Stimulated activated CD8-positive, alpha-beta memory T cell treated with anti-CD3 and anti-CD28 coated beads, Interleukin-4, amount 100 ng/mL, for 48 hours (primary cell): Measurements from ENCODE around the gene INPP5B.
"Not testable (repeated sequence)": the region's sequence is repeated elsewhere in the genome, so short reads cannot be mapped to it uniquely, and the experiment has no call there.

Experiments
- DNase-seq: peaks from one replicate; pipeline ENCODE4 v3.0.0-alpha.2; 2020

INPP5B gene

GRCh38 chr1:37947364-37947763, 511 bp upstream of the INPP5B start:
- no peak for DNase-seq

GRCh38 chr1:37945743-37946702, 830 bp downstream of the INPP5B start:
- DNase-seq = no peak

- no peak for DNase-seq
Measured at GRCh38 chr1:37945251-37945650, 1.6 kb downstream of the INPP5B start.

GRCh38 chr1:37944816-37945215, 2.0 kb downstream of the INPP5B start:
- no peak for DNase-seq

GRCh38 chr1:37944086-37944763, 2.6 kb downstream of the INPP5B start:
- no peak for DNase-seq

- DNase-seq = no peak
Measured at GRCh38 chr1:37940299-37940947, 6.4 kb downstream of the INPP5B start.

- DNase-seq = not testable (repeated sequence)
Measured at GRCh38 chr1:37936760-37937159, 10.1 kb downstream of the INPP5B start.

GRCh38 chr1:37932759-37933158, 14.1 kb downstream of the INPP5B start:
- DNase-seq = no peak

GRCh38 chr1:37931361-37932158, 15.3 kb downstream of the INPP5B start:
- DNase-seq = peak; percentile 98

GRCh38 chr1:37931102-37931360, 15.8 kb downstream of the INPP5B start:
- DNase-seq = peak; percentile 40

GRCh38 chr1:37930246-37931101, 16.4 kb downstream of the INPP5B start:
- peak; percentile 61 for DNase-seq

- no peak for DNase-seq
Measured at GRCh38 chr1:37926038-37926924, 20.6 kb downstream of the INPP5B start.

GRCh38 chr1:37925316-37925715, 21.5 kb downstream of the INPP5B start:
- no peak for DNase-seq

- no peak for DNase-seq
Measured at GRCh38 chr1:37923551-37923889, 23.3 kb downstream of the INPP5B start.

- no peak for DNase-seq
Measured at GRCh38 chr1:37922767-37923550, 23.9 kb downstream of the INPP5B start.

- no peak for DNase-seq
Measured at GRCh38 chr1:37919277-37919676, 27.6 kb downstream of the INPP5B start.

- DNase-seq = no peak
Measured at GRCh38 chr1:37915476-37916093, 31.3 kb downstream of the INPP5B start.

- no peak for DNase-seq
Measured at GRCh38 chr1:37914719-37915475, 32.0 kb downstream of the INPP5B start.

- not testable (repeated sequence) for DNase-seq
Measured at GRCh38 chr1:37911478-37911877, 35.4 kb downstream of the INPP5B start.
